GM13976 (cell line): ENCODE data around the gene FUZ.

Source experiments
- DNase-seq: peaks from one replicate; pipeline ENCODE4 v3.0.0; 2012; ENCODE audit warnings: low spot score
- in situ Hi-C: fragments of 300-500 bp; cut with MboI; formaldehyde crosslinking; loops from one replicate; pipeline ENCODE4 v1.12.0; 2022; ENCODE audit warnings: low sequenced_read_pairs, mixed read lengths, inconsistent platforms; ENCODE audit not compliant: unreplicated experiment
- TF ChIP-seq, protein P1 (sequence below): IDR thresholded peaks from 2 replicates; pipeline ENCODE4 v1.5.1; 2012; ENCODE audit warnings: borderline replicate concordance, mild to moderate bottlenecking; ENCODE audit not compliant: insufficient read depth; ENCODE audit errors: extremely low read depth, missing control alignments, control extremely low read depth

Gene FUZ

GRCh38 chr19:49793561-49793840 lies 19.6 kb downstream of the FUZ start:
- DNase-seq = no peak

GRCh38 chr19:49792829-49793560 lies 20.1 kb downstream of the FUZ start:
- in situ Hi-C loops = no loop called here
- TF ChIP-seq, protein P1, sequence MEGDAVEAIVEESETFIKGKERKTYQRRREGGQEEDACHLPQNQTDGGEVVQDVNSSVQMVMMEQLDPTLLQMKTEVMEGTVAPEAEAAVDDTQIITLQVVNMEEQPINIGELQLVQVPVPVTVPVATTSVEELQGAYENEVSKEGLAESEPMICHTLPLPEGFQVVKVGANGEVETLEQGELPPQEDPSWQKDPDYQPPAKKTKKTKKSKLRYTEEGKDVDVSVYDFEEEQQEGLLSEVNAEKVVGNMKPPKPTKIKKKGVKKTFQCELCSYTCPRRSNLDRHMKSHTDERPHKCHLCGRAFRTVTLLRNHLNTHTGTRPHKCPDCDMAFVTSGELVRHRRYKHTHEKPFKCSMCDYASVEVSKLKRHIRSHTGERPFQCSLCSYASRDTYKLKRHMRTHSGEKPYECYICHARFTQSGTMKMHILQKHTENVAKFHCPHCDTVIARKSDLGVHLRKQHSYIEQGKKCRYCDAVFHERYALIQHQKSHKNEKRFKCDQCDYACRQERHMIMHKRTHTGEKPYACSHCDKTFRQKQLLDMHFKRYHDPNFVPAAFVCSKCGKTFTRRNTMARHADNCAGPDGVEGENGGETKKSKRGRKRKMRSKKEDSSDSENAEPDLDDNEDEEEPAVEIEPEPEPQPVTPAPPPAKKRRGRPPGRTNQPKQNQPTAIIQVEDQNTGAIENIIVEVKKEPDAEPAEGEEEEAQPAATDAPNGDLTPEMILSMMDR = no peak
- DNase-seq = no peak

More at GRCh38 chr19:49793561-49793840, 19.6 kb downstream of the FUZ start:
- in situ Hi-C loops = no loop called here
- TF ChIP-seq, protein P1 = no peak

DNA sequence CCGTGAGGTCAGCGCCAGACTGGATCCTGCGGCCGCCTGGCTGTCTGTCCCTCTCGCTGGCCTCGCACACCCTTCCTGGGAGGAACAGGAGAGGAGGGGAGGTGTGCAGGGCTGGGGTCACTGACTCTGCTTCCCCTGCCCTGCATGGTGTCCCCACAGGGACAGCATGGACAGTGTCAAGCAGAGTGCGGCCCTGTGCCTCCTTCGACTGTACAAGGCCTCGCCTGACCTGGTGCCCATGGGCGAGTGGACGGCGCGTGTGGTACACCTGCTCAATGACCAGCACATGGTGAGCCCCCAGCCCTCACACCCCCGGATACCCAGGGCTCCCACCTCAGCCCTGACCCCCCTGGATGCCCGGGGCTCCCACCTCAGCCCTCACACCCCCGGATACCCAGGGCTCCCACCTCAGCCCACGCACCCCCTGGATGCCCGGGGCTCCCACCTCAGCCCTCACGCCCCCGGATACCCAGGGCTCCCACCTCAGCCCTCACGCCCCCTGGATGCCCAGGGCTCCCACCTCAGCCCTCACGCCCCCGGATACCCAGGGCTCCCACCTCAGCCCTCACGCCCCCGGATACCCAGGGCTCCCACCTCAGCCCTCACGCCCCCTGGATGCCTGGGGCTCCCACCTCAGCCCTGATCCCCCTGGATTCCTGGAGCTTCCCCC lies 21.2 kb downstream of the FUZ start:
- TF ChIP-seq, protein P1 = no peak
- no peak for DNase-seq
- in situ Hi-C loops = no loop called here

- DNase-seq = no peak
- TF ChIP-seq, protein P1 = no peak
- in situ Hi-C loops = no loop called here
Observed at GRCh38 chr19:49790866-49791265, 22.2 kb downstream of the FUZ start.

GRCh38 chr19:49788857-49789256 lies 24.2 kb downstream of the FUZ start:
- DNase-seq = no peak
- TF ChIP-seq, protein P1 = no peak
- in situ Hi-C loops = no loop called here

GRCh38 chr19:49787746-49788145 lies 25.3 kb downstream of the FUZ start:
- in situ Hi-C loops = no loop called here
- TF ChIP-seq, protein P1 = no peak
- no peak for DNase-seq
